Right lobe of liver (tissue), 4 donors: ENCODE measurements around the gene CD3G.

Source experiments
- POLR2A ChIP-seq: fragments of 450-650 bp; IDR thresholded peaks from one replicate; pipeline ENCODE4 v1.6.1; 2017; ENCODE audit warnings: antibody characterized with exemption, mild to moderate bottlenecking
- TF ChIP-seq, protein P1 (sequence below), 4 donors: fragments of 200-600 bp in 3 of 4; fragments of 450-650 bp in 1 of 4; IDR thresholded peaks; one replicate each; pipeline versions ENCODE4 v1.5.1 to v1.8.0; 2016 to 2022; ENCODE audit warnings: antibody characterized with exemption in 4 of 4, mild to moderate bottlenecking in 2 of 4
- donor health status: DM: no; HTN: no; CAD: no.
- donor health status: DM: no; HTN: no; CAD: no.
- donor health status: DM: no; HTN: yes; CAD: no.

DNA sequence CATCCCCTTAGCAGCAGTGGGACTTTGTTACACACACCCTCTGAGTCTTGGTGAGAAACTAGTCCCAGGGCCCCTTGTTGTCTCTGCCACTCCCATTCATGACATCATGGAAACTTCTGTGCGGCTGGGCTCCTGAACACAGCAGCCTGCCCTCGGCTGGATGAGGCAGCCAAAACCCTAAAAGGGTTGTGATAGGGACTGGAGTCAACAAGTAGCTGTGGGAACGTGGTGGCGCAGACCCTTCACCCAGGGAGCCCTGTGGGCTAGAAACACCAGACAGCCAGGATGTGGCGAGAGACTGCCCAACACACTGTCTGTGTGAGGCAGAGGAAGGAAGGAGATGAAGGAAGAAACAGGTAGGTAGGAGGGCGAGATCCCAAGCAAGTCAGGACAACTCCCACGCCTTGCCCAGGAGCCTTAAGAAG, 5.5 kb upstream of the CD3G start:
- TF ChIP-seq, protein P1, sequence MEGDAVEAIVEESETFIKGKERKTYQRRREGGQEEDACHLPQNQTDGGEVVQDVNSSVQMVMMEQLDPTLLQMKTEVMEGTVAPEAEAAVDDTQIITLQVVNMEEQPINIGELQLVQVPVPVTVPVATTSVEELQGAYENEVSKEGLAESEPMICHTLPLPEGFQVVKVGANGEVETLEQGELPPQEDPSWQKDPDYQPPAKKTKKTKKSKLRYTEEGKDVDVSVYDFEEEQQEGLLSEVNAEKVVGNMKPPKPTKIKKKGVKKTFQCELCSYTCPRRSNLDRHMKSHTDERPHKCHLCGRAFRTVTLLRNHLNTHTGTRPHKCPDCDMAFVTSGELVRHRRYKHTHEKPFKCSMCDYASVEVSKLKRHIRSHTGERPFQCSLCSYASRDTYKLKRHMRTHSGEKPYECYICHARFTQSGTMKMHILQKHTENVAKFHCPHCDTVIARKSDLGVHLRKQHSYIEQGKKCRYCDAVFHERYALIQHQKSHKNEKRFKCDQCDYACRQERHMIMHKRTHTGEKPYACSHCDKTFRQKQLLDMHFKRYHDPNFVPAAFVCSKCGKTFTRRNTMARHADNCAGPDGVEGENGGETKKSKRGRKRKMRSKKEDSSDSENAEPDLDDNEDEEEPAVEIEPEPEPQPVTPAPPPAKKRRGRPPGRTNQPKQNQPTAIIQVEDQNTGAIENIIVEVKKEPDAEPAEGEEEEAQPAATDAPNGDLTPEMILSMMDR (IDR thresholded peaks at IDR 0.05) = no peak
- no peak for TF ChIP-seq POLR2A
